K562 (cell line): ENCODE measurements around the gene METTL8.

Source experiments
- ATF7 ChIP-seq: fragments of 450-650 bp; IDR thresholded peaks from 2 replicates; pipeline ENCODE4 v1.7.1; 2014; ENCODE audit warnings: mild to moderate bottlenecking, moderate library complexity
- SIRT6 ChIP-seq: IDR thresholded peaks from one replicate; pipeline ENCODE4 v1.6.1; 2012; ENCODE audit warnings: low read depth, mild to moderate bottlenecking, control low read depth, inconsistent platforms, low read length, moderate library complexity
- TF ChIP-seq, protein P1 (sequence below), 3 experiments: IDR thresholded peaks in 2 of 3; conservative IDR thresholded peaks in 1 of 3; 2 replicates each; pipeline ENCODE4 v1.5.1; 2011 to 2012; ENCODE audit warnings: low read length in 3 of 3, mild to moderate bottlenecking in 3 of 3, control low read depth in 2 of 3, improper control_type of control experiment in 1 of 3, inconsistent platforms in 1 of 3, low read depth in 1 of 3, mixed read lengths in 1 of 3, moderate library complexity in 1 of 3; ENCODE audit not compliant: insufficient read depth in 2 of 3

- TF ChIP-seq SIRT6 (no peak), ATF7 (no peak)
- TF ChIP-seq, protein P1, sequence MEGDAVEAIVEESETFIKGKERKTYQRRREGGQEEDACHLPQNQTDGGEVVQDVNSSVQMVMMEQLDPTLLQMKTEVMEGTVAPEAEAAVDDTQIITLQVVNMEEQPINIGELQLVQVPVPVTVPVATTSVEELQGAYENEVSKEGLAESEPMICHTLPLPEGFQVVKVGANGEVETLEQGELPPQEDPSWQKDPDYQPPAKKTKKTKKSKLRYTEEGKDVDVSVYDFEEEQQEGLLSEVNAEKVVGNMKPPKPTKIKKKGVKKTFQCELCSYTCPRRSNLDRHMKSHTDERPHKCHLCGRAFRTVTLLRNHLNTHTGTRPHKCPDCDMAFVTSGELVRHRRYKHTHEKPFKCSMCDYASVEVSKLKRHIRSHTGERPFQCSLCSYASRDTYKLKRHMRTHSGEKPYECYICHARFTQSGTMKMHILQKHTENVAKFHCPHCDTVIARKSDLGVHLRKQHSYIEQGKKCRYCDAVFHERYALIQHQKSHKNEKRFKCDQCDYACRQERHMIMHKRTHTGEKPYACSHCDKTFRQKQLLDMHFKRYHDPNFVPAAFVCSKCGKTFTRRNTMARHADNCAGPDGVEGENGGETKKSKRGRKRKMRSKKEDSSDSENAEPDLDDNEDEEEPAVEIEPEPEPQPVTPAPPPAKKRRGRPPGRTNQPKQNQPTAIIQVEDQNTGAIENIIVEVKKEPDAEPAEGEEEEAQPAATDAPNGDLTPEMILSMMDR (IDR thresholded peaks at IDR 0.05 in 2 of 3, conservative IDR thresholded peaks at IDR 0.05 in 1 of 3; ENCODE audit: insufficient read depth in 2 of 3, low read depth in 1 of 3, low read length in 3 of 3), result no peak
Observed at GRCh38 chr2:171320731-171321130, 113.1 kb downstream of the METTL8 start.
